Measurements from ENCODE around the gene RETREG3.
"Not testable (repeated sequence)": the region's sequence is repeated elsewhere in the genome, so short reads cannot be mapped to it uniquely, and the experiment has no call there.

RETREG3 gene

DNA sequence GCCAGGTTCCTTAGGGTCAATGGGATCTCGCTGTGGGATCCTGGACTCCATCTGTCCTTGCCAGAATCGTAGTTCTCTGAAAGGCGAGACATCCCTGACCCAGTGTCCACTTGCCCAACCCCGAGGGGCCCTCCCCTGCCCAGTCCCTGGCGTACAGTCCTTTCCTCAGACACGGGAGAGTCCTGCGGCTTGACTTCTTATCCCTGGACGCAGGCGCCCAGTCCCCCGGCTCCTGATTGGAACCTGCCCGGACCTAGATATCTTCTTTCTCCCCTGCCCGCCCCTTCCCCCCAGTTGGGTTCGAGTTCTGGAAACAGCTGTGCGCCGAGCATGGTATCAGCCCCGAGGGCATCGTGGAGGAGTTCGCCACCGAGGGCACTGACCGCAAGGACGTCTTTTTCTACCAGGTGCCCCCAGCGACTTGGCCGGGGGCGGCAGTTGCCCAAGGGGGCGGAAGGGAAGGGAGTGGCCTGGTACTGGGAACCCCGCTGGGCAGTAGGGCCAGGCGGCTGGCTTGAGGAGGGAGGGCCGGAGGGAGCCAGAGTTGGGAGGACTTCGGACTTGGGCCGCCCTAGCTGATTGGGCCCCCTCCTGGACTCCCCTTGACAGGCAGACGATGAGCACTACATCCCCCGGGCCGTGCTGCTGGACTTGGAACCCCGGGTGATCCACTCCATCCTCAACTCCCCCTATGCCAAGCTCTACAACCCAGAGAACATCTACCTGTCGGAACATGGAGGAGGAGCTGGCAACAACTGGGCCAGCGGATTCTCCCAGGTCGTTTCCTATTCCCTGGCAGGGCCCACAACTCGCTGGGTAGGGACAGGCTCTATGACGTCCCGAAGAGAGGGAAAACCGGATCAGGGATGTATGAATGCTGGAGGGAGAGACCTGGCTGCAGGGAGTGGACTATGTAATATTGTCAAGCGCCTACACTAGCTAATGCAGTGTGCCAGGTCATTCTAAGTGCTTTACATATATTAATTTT is 934 bp upstream of the RETREG3 start:
- not testable (repeated sequence) for DNase-seq

DNA sequence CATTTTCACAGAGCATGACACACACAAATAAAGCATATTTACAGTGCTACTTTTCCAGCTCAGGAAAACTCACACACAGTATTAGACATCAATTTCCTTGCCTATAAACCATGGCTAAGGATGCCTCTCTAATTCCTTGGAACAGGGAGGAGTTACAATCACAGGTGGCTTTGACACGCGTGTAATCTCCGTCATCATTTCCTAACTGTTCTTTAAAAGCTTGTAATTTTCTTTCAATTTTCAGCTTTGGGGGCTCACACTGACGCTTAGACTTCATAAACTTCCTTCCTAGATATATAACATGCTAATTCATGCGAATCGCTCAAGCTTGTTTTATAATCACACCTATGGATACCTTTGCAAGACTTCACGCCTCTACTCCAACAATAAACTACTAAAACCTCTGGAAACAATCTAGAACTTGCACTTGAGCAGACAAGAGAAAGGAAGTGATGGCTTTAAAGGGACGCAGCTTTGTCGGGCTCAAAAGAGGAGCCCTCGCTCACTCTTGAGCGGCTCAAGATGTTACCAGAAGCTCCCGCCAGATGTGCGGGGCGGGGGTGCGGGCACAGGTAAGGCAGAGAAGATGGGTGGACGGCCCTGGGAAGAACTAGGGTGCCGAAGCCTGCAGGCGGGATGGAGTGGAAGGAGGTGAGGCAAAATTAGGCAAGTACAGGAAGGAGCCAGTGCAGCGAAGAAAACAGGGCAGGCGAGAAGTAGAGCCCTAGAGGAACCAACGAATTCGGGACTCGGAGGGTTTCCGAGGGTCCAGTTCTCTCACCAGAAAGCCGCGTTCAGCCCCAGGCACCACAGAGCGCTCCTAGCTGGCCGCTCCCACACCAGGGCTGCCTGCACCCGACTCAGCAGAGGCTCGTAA is 631 bp downstream of the RETREG3 start:
- DNase-seq: no peak

DNA sequence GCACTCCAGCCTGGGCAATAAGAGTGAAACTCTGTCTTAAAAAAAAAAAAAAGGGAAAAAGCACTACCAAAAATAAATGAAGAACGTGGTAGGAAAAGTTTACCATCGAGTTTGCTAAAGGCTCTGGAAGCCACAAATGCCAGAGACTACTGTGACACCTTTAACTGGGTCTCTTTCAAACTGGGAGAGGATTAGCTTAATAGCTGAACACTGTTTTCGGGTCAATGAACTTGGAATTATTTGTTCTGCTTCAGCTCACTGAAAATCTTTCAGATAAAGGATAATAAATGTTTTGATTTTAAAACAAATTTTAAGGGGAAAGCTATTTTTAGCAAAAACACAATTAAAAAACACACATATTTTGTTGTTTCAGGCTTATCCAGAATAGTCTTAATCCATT is 1.4 kb downstream of the RETREG3 start:
- no peak for DNase-seq

DNA sequence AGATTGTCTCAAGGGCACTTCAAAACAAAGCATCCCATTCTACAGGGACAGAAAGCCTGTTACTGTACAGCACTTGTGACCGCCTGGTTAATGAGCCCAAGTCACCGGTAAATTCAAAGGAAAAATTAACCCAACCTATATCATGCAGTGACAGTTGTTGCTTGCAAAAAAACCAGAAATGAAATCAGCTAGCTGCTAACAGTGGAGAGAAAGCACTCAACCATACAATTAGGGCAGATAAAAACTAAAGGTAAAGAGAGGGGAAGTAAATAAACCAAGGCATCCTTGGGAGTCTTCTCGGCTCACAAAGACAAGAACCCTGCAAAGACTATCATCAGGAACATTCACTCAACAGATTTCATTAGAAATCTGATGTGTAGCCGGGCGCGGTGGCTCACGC is 5.9 kb downstream of the RETREG3 start:
- no peak for DNase-seq

DNA sequence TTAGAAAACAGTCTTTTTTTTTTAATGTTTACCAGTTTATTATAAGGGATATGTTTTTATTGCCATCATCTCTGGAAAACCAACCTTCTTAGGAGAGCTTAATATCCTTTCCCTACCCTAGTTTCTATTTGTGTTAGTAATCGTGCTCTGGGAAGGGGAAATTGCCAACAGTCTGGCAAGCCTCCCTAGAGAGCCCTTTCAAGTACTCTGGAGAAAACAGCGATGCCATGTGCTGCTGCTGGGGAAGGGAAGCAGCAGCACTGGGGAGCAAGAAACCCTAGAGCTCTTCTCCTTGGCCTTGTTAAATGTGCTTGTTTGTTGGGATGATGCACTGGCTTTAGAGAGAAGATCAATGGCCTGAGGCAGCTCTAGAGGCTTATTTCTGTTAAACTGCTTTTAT is 10.3 kb downstream of the RETREG3 start:
- no peak for DNase-seq

DNA sequence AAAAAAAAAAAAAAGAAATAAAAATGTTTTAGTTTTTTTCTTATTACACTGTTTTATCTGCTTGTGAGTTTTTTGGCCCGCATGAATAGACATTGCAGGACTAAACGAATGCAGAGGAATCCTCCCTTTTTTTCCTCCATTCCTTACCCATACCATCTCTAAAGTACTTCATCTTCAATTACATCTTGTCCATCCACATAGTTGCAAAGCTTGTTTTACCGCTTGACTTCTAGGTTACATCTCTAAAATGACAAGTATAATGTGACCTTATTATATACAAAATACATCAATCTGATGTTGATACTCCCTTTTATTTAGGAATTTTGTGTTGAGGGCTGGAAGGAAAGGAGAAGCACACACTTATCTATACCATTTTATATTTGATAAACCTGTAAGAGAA is 12.8 kb downstream of the RETREG3 start:
- no peak for DNase-seq

DNA sequence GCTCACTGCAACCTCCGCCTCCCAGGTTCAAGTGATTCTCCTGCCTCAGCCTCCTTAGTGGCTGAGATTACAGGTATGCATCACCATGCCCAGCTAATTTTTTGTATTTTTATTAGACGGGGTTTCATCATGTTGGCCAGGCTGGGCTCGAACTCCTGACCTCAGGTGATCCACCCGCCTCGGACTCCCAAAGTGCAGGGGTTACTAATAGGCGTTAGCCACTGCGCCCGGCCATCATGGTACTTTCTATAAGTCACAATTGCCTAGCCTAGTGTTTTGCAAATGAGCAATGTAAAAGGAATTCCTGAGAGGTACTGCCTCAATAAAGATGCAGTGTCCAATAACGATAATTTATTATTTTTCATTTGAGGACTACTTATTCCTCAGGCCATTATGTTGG is 17.8 kb downstream of the RETREG3 start:
- no peak for DNase-seq

DNA sequence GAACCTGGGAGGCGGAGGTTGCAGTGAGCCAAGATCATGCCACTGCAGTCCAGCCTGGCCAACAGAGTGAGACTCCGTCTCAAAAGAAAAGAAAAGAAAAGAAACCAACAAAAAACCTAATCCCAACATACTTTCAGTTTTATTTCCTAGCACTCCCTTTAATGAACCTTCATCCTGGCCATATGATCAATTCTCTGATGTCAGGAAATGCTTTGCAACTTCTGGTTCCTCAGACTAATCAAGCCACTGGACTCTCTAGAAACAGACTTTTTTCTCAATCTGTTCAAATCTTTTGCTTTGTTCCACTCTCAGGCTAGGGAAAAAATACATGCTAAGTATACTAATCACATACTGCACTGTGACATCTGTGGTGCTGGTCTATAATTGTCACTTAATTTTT is 18.3 kb downstream of the RETREG3 start:
- DNase-seq: no peak

DNA sequence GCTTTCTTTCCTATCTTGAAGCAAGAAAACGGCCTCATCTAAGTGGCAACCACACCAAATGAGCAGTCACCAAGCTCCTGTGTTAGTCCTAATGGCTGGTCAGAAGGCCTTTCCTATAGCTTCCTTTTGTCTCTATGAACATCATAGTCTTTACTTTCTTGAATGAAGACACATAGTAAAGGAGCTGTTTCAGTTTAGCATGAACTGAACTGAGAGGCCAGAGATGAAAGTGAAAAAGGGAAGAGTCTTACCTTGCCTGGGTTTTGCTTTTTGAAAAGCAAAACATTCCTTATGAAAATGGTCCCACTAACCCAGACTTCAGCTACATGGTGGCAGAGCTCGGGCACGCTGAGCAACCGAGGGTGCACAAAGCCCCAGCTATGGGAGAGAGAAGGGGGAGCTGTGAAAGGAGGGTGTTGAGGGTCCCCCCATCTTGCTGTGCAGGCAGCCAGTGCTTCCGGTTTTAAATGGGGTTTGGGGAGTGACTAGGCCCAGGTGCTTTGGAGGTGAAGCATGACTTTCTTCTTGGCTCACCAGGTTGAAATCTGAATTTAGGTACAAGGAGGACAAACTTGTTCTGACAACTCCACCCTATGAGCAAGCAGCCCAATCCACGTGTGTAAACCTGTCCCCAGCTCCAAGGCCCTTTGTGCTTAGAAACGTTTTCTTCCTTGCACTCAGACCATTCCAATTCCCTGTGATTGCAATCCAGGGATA is 22.5 kb downstream of the RETREG3 start:
- no peak for DNase-seq

DNA sequence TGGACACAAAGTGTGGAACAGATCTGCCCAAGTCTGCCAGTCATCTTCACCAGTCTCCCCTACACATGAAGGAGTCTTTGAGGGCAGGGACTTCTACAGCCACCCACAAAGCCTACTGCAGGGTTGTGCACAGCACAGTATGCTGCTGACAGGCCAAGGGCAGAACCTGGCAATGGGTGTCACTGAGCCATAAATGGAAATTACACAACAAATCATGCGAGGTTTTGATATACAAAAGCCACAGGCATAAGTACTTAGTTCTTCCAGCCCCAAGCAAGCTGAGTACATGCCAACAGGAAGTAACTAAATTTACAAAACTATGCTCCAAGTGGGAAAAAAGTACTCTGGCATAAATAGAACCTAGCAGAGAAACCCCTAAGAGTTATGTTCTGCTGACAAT is 23.8 kb downstream of the RETREG3 start:
- no peak for DNase-seq

DNA sequence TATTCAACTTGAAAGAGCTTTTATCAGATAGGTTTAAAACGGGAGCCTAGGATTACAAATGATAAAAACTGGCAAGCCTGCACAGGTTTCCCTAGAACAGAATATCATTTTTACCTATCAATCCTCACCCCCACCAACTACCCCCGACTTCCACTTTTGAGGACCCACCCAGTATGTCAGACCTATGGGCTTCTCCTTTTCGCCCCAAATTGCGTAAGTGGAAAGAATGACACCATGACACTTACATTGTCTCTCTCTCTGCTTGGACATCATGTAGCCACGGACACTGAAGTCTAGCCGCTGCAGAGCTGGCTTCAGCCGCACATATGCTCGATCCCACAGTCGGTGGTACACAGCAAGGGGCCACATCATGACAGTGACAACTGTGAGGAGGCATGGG is 24.3 kb downstream of the RETREG3 start:
- no peak for DNase-seq

DNA sequence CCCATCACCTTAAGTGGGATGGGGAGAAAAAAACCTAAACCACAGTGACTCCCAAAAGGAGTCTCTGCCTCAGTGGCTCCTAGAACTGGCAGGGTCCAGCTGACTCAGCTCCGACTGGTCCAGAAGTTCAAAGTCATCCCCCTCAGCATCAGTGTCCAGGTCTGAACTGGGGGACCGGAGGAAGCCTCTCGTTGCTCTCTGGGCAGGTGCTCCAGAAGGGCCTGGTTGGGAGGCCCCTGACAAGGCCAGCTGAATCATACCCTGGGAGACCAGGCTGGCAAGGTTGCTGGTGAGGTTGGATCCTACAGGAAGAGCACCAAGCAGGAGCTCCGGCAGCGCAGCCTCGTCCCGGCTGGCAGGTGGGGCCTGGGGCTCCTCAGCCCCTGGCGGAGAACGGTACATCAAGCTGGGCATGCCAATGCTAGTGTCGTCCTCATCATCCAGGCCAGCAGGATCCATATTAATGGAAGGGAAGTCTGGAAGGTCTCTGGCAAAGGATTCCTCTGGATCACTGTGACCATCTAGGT is 27.4 kb downstream of the RETREG3 start:
- DNase-seq: no peak

DNA sequence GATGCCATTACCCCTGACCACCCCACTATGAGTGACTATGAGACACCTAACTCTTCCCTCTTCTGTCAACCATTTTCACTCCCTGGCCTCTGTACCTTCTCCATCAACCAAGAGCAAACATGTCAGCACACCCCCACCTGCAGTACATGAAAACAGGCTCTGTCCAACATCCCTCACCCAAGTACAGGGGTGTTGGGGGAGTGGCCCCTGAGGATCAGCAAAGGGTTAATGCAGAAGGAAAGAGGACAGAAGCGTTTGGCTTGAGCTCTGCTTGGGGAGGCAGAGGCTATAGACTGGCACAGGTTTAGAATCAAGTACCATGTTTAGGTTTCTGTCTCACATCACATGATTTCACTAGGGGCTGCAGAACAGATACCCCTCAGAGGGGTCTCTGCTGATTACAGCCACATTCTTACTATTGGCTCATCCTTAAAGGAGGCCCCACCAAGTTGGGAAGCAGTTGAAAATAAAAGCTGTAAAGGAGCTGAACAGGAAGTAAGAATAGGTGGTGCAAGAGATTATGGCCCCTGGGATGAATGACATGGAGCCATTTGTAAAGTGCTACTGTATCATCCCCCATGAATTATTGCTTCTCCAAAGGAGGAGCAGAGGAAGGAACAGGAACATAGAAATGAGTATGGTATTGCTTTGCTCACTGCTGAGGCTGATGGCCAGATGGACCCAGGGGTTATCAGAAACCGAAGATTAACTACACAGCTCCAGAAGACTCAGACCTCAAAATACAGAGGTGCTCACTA is 29.2 kb downstream of the RETREG3 start:
- DNase-seq: no peak

DNA sequence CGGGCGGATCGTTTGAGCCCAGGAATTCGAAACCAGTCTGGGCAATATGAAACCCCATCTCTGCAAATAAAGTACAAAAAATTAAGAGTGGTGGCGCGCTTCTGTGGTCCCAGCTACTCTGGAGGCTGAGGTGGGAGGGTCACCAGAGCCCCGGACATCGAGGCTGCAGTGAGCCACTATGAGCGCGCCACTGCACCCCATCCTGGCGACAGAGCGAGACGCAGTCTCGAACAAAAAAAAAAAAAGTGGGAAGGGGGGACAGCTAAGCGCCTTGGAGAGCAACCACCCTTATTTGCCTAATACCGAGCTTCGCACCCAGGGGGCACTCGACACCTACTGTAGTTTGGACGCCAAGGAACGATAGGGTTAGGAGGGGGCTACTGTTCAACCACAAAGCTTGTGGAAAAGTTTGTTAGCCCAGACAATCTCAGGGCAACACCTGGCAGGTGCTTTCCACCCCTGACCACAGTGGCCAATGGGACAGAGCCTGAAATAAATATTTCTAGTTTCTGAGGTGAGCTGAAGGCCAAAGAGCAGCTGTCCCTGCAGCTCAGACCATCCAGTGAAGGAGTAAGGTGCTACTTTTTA is 30.8 kb downstream of the RETREG3 start:
- peak; percentile 55 for DNase-seq

DNA sequence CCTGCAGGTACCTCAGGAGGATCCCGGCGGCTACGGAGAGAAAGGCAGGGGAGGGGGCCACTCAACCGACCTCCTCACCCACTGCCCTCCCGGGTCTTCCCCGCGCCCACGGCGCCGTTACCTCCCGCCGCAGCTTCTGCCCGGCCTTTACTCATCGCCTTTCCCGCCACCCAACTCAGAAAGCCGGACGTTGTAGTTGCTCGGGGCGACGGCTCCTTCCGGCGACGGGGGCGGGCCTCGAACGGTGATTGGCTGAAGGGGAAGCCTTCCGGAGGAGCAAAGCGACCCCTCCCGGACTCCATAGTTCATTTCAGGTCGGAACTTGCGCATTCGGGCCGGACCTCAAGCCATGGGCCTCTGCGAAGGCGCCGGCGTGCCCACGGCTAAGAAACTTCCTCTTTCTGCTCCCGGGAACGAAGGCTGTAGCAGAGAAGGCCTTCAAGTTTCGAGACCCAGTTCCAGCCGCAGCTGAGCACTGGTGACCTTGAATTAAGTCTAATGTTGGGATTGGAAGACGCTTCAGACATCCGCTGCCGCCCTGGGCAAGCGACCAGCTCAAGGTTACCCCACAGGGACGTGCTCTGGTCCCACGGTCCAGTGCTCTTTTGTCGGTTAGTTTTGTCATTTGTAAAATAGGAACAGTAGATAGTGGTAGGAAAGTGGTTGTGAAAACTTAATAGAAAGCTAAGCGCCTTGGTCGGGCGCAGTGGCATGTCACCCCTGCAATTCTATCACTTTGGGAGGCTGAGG is 31.5 kb downstream of the RETREG3 start, which contains the start of gene PSMC3IP:
Gene PSMC3IP (minus strand): TSS at position 198 of the 750 bp plus-strand sequence. CDS start 43 bp downstream, at position 155.
- peak; percentile 89 for DNase-seq

DNA sequence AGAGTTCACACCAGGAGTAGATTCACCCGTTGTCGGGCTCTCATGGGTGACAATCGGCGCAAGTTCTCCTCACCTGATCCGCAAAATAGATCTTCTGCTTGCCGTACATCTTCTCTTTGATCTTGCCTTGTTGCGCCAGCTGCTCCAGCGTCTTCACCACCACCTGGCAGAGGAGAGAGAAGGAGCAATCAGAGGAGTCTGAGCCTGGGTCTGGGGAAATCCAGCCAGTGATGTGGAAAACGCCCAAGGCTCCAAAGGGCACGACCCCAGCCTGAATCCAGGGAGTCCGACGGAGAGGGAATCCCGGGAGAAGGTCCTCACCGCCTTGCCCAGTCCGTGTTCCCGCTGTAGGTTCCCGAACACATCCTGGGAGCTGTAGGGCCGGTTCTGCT is 32.0 kb downstream of the RETREG3 start:
- no peak for DNase-seq

DNA sequence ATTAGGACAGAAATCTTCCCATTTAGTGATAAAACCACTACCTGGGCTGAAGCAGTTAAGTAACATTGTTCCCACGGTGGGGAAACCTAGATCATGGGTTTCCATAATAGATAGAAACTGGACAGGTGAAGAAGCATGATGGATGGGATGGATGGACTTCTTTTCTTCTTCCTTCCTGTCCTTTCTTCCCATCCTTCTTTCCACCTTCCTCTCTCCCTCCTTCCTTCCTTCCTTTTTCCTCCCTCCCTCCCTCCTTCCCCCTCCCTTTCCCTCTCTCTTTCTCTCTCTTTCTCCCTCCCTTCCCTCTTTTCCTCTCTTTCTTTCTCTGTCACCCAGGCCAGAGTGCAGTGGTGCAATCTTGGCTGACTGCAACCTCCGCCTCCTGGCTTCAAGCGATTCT is 34.7 kb downstream of the RETREG3 start:
- DNase-seq: no peak

DNA sequence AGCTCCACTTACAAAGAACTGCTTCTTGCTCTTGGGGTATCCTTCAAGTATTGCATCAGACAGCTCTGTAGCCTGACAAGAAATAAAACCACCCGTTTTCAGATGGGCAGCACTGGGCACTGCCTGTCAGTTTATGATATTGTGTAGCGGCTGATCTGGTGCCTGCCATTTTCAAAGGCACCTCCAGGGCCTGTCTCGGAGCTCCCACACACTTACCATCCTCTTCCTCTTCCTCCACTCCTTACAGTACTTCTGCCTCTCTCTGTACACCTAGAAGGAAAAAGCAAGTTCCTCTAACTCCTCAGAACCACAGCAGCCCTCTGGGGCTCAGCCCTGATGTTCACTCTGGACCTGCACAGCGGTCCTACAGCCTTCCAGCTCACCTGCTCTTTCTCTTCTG is 36.1 kb downstream of the RETREG3 start:
- no peak for DNase-seq

DNA sequence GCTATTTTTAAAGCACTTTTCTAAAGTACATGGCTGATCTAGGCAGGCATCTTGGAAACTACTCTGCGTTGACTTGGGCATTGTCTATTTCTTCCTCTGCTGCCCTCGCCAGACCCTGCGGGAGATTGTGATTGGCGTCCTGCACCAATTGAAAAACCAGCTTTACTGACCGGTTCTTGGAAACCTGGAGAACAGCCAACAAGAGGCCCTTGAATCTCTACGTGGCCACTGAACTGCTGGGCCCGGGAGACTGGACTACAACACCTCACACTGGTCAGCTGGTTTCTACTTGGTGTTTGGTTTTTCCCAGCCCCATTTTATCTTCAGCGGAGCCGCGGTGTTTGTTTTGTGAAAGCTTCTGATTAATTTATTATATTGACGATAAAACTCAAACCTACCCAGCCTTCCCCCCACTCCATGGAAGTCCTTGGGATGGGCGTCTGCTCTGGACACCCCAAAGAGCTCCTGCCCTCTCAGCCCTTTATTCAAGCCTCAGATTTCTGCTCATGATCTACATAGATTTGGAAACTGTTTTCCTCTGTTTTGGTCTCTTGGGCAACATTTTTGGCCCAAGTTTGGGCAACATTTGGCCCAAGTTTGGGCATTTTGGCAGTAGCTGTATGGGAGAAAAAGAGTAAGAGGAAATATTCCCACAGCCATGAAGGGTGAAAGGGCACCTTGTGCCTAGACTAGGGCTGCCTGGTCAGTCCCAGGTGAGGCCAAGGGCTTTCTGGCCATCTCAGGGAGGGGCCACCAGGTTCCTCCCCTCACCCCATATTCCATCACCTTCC is 37.5 kb downstream of the RETREG3 start:
- DNase-seq: no peak

All from effector CD4-positive, alpha-beta T cell (primary cell).